NOMO-1 treated with dmso at 0.1 percent for 144 hours (cell line): ENCODE measurements around the gene NIN.

Experiments
- DNase-seq: peaks from one replicate; lab custom pipeline; 2025; ENCODE audit not compliant: unreplicated experiment; lab: John Stamatoyannopoulos, UW

Gene NIN

DNA sequence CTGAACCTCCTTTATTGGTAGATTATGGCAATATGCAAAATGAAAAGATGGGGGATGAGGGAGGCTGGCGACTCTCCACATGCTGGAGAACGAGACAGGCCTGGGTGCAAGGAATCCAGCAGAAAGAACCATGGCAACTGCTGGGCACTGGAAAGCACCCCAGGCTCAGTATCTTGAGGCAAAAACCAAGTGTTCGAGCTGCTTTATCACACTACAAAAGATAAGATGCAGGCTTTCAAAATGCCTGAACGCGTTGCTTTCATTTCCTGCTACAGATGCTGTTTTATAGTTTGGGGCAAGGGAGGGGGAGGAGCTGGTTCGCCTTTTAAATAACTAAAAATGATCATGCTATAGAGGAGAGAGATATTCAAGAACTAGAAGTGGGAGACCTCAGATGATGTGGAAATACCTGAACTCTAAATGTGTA lies 38.9 kb downstream of the NIN start:
- DNase-seq, result no peak

DNA sequence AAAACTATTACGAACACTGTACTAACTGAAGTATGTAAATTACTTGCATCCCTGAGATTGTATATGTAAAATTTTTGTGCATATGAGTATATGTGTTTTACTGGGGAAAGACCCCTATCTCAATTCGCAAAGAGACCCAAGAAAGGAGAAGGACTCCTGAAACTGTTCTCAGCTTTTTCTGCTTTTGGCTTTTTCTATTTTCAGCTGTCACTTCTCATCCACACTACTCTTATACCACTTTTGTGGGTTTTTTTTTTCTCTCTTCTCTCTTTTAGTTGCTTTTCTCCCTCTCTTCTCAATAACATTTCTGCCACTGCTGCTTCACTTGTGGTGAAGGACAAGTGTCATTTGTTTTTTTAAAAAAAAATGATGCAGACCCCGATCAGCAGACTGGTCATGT lies 39.8 kb downstream of the NIN start:
- no peak for DNase-seq

DNA sequence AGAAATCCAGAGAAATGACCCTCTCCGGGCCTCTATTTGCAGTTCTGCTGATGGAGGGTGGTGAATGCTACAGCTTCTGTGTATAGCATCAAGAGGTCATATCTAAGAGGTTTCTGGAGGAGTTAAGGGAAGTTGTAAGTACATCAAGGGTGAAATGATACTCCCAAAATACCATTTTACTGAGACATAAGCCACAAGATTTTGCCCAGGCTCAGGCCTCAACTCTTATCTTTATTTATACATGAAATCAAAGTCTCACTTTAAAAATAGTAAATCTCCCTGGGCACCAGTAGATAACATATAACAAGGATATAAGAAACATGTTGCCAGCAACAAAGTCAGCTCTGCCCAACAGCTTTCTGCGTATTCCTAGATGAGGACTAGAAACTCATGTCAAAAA lies 40.4 kb downstream of the NIN start:
- no peak for DNase-seq

DNA sequence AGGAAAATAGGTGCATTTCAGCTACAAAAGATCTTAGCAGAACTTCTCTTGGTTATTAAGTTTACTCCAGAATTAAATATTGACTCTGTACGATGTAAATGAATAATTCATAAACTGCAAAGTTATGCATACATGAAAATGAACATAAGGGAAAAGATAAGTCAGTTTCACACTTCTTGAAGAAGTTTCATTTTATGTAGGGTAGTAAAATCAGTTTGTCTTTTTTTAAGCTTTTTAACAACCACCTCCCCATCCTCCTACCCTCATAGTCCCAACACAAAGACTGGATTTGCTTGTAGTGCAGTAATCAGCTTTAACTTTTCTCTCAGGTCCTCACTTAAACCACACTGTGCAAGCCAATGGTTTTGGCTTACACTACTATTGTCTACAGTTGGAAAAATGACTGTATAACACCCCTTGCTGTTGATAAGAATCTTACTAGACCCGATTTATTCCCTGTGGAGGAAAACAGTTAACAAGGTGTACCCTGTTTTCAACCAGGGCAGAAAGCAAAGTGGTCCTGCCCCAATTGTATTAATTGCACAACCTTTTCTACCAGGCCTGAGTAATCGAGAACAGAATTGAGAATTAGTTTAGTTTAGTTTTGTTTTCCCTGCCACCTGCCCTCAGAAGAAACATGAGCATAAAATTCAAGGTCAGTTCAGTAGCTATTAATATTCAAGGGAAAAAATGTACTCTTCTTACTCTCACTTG lies 44.1 kb downstream of the NIN start:
- DNase-seq, result no peak

DNA sequence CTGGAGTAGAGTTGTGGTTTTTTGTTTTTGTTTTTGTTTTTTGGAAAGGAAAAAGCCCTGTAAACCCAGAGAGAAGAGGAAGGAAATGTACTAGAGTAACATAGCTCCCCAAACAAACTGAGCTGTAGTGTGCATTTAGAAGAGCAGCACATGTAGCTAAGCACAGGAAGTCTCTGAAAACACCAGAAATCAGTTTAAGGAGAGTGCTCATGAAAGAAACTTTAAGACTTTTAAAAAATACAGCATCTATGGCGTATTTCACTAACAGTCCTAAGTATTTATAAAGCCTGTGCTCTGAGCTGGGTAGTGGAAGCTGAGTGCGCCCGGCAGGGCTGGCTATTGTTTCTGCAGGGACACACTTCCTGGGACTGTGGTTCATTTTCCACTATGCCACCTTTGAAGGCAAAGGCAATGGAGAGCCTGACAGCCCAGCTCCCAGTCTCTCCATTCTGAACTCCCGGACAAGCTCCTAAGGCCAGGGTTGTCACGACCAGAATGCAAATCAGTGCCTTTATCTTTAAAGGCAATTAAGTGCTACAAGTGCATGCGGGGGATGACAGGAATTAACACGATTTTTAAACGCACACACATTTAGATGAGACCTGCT lies 45.4 kb downstream of the NIN start:
- no peak for DNase-seq

DNA sequence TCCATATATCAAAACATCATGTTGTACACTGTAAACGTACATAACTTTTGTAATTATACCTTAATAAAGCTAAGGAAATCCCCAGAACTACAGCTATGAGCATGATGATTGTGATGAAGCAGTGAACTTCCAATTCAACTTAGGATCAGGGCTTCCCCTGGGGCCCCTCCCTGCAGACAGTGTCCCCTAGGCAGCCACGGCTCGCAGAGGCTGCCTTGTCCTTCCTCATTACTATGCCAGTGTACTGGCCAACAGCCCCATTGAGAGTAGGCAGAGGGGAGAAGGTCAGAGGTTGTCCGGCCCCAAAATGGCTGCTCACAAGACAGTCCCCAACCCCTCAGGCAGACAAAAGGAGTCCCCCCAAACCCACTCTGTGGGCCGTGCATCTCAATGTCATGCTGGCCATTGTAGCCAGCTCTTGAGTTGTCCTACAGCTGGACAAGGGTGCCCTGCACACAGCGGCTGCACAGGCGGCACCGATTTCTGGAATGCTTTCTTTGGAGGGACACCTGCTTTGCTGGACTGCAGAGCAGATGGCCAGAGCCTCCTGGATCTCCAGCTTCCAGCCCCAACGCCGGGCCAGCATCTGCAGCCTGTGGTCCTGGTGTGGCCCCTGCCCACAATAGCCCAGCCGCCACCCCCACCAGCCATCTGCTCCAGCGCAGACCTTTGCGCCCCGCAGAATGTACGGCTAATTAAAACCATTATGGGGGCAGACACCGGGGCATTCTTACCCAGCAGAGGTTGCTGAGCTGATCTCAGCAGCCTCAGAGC lies 46.1 kb downstream of the NIN start:
- DNase-seq, result no peak

DNA sequence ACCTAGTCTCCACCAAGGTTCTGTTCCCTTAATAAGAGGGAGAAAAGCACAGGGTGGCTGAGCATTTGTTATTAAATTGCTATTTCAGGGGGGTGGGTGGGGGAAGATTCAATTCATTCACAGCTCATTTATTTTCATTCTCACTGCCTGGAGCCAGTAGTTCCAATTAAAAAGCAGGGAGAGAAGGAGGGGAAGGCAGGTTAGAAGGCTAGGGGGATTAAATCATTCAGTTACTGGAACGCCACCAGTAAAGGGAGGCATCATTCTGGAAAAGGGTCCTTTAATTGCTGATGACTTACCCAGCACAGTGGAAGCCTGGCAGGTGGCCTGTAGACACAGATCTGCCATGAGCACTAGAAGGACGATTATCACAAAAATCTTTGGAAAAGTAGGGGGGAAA lies 47.4 kb downstream of the NIN start:
- no peak for DNase-seq

DNA sequence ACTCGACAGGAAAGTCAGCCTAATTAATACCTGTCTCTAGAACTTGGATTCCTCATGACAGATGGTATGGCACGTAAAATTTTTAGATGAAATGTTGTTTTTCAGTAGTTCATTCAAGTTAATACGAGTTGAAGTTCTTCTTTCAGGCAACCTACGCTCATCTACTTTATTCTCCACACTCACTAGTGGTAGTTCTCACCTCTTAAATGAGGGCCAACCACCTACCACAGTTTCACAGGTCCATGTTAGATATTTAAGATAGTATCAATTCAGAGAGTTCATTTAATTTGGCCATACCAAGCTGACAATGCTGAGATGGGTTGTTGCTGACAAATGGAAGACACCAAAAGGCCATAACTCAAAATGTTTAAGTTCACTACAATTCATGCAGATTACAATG lies 50.6 kb downstream of the NIN start:
- no peak for DNase-seq

DNA sequence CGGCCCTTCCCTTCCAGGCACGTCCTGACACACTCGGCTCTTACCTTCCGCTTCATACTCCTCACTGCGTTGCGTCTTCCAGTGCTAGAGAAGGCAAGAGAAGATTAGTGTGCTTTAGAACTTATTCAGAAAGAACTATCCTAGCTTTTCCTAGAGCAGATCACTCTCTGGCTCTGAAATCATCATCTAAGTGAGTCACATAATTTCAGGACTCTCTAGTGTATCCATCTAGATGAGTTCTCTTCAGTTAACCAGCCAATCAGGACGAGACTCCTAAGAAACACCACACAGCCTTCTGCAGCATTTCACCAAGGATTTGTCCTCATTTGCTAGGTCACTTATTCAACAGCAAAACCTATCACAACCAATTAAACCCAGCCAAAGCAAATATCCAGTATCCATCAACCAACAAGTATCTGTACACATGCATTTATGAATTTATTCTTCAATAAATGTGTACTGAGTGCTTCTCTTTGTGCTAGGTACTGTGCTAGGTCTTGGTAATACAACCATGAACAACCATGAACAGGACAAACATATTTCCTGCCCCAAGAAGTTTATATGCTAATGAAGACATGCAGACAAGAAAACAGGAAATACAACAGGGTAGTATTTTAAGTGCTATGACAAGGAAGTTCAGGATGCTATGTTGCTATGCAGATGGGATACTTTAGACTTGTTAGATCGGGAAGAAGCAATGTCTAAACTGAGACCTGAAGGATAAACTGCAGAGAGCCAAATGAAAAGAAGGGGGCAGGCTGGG lies 52.1 kb downstream of the NIN start:
- DNase-seq, result no peak

DNA sequence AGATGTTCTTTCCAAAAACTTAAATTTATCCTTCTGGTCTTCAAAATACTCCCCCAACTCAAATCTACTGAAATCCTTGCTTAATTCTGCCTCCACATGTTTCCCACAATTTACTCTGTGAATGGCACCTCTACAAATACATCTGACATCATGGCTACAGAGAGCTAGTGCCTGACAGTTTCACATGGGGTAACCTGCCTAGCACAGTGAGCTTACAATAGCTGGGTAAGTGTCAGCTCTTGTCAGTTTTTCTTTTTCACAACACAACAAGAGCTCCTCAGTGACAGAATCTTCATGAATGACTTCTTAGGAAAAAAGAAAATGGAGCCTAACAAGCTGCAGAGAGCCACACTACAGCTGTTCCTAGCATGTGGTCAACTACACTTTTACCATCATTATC lies 54.4 kb downstream of the NIN start:
- no peak for DNase-seq

DNA sequence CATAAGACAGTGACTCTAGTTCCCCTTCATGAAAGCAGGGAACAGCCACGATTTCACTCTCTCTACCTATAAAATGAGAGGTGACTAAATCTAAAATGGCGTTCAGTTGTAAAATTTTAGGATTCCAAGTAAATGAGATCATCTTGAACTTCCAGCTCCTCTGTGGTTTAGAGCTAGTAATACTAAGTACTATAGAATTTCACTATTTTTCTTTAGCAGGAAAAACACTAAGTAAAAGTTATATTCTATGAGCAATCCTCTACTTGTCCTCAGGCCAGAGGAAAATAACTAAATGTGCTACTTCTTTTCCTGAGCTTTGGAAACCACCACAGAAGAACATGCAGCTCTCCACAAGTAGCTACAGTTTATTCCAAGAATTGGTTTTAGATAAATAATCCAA lies 55.6 kb downstream of the NIN start:
- no peak for DNase-seq

DNA sequence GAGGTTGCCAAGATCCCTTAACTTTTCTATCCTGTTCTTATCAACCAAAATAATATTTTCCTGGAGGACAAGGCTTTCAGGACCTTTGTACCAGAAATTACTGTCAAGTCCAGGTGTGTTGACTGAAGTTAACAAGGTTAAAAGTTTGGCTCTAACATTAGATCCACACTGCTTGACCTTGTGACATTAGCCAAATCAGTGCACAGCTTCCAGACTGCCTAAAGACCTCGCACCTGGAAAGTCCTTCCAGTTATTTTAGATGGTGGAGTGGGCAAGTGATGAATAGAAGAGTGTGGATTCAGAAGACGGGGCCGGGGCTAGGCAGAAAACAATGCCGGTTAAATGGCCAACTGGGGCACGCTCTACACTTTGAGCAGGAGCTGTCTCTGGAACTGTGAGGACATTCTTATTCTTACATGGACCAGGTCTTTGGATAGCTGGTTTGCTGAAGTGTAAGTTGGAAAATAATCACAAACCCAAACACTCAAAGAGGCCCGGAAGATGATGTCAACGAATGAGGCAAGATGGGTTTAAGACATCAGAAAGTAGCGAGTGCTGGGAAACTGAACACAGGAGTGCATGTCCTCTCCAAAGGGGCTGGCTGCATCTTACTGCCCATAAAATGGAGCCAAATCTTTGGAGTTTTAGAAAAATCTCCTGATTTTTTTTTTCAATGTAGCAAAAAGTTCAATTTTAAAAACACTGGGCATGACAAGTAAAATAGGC lies 56.3 kb downstream of the NIN start:
- DNase-seq, result no peak

DNA sequence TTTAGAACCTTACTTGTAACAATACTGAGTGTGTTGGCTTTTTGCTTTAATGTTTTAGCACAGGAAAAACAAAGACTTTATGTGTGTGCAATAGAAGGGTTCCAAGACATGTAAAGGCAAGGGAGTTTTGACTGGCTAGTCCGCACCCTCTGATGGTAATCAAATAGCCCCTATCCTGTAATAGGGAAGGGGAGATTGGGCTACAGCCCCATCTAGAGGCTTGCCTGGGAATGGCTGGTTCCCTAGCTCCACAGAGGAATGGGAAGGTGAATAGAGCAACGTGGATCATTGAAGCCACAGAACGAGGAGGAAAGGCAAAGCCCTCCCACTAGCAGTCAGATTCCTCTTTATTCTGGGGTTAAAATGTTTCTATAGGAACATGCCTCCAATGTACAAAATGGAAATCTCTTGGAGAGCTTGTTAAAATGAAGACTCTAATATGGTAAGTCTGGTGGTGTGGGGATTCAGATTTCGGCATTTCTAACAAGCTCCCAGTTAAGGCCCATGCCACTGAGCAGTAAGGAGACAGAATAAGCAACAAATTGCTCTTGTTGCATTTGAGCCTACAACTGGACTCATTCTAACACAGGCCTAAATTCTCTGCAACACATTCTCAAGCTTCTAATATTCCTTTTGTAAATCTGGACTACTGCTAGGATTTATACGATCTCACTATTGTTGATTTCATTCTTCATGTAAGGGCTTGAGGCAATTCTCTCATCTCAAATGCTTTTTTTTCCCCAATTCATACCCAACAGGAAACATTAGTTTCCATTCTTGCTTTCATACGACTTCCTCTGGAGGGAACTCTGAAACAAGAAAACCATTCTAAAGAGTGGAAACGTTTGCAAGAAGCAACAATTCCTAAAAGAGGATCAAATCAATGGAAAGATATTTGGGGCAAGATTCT lies 57.1 kb downstream of the NIN start:
- DNase-seq, result no peak

DNA sequence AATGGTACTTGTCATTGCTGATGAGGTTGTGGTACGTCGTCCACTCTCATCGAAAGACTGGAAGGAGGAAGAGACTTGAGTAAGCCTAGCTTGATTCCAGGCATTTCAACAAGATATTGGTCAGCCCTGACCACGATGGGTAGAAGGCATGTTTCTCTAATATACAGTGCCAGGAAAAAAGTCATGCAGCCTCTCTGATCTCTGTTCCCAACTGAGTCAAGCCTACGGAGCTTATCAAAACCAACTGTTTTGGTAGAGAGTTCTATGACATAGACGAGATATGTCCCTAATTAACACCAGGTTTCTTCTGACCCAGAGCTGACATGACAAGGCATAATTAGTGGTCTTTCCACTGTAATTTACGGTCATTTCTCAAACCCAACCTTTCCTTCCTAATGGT lies 58.5 kb downstream of the NIN start:
- no peak for DNase-seq

DNA sequence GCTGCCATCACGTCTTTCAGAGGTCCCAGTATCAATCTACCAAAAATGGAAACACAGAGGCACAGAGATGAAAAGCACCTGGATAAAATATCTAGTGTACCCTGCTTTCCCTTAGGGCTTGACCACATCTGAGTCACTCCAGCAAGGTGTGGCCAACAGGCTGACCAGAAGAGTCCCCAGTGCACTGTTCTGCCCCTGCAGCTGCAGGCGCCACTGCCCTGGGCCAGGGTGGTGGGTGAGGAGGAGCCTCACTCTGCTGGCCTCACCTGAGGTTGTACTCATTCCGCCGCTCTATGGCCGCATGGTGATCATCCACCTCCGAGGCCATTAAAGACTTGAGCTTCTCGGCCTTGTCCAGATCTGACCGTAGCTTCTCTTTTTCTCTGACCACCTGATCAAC lies 60.4 kb downstream of the NIN start:
- DNase-seq, result no peak

DNA sequence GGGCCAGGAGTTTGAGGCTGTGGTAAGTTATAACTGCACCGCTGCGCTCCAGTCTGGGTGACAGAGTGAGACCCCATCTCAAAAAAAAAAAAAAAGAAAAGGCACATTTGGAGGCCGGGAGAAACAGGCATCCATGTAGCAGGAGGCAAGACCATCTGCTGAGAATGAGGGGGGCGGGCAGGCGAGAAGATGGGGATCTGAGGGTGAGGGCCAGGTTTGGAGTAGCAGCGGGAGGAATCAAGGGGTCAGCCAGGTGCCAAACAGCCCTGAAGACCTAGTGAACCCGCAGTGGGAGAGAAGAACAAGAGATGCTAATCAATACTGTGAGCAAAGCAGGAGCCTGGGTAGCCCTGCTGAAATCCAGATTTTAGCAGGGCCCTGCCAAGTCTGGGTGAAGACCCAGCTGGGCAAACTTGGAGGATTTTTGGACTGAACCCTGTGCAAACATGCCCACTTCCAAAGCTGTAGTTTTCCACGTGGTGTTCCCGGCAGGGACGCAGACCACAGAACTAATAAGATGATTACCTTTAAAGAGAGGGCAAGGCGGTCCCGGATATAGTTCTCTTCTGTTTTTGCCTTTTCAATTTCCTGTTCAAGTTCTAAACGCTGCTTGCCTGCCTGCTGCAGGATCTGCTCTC lies 61.0 kb downstream of the NIN start:
- no peak for DNase-seq

DNA sequence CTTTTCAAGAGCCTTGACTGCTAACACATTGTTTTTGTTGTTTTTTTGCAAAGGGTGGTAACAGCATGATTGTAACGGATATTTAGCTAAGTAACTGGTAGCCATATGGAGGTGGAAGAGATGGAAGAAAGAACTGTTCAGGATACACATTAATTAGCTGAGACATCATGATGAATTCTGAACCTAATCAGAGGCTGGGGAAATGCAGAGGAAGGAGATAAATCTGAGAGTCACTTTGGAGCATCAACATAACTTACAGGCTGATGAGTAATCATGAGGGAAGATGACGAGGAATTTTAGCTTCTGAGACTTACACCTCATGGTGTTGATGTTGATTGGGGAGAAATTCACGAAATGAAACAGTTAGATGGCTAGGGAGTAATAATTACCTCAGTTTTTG lies 62.3 kb downstream of the NIN start:
- DNase-seq, result no peak

DNA sequence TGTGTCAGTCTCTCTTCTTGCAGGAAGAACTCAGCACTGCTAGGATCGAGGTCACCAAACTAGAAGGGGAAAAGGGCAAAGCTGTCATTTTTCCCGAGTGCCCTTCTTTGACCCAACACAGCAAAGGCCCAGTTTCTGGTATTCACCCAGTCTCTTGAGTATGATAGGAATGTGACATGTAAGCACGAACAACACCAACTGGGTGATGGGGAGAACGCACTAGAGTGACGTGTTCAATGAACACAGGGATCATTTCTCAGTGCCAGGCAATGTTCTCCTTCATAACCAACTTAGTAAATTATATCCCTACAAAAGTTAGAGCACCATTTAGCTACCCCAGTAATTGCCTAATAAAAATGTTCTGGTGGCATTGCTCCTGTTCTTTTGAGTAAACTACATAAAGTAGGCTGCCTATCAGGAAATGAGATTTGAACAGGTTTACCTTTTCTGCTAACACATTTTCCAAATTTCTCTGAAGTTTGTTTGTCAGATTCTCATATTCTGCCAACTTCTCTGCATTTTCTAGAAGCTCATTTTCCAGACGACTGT lies 64.5 kb downstream of the NIN start:
- no peak for DNase-seq

DNA sequence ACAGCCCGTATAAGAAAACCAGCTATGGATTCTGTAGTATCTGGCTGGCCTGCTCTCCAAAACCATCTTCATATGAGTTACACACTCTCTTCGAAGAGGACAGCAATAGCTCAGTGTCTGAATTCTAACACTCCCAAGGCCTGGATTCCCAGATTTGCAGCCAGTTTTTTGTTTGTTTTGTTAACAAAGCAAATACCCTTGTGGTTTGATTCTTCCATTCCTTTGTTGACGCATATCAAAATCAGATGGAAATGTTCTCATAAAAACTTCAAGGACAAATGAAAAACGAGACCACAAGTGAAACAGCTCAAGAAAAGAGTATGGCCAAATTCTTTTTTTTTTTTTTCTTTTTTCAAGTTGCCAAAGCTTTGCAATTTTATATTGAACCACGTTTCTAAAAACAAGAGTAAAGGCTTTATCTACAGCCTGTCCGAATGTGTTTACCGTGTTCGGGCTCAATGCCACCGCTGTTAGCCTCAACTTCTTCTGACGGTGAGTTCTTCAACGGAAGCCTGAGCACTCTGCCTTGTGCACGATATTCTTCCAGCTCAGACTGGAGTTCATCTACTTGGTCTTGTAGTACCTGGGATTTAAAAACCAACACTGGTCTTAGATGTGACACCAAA lies 67.5 kb downstream of the NIN start:
- DNase-seq, result no peak
